Spleen (tissue), 7 donors: Measurements from ENCODE around the gene TNFRSF12A.

ENCODE experiments used
- POLR2AphosphoS5 ChIP-seq, 3 donors: sonication (generic); formaldehyde crosslinking; IDR thresholded peaks; one replicate each; pipeline ENCODE4 v1.5.1; 2017; ENCODE audit warnings: antibody characterized with exemption in 3 of 3
- TF ChIP-seq, protein P1 (sequence below), 11 experiments: fragments of 200-600 bp in 7 of 11; fragments of 450-650 bp in 4 of 11; sonication (generic) in 4 of 11; IDR thresholded peaks in 8 of 11; conservative IDR thresholded peaks in 3 of 11; 1 replicate in 7 of 11; 2 replicates in 4 of 11; pipeline versions ENCODE4 v1.4.0 to v1.8.0; 2016 to 2021; ENCODE audit warnings: antibody characterized with exemption in 11 of 11, inconsistent platforms in 4 of 11, mild to moderate bottlenecking in 1 of 11
- donor health status: DM: no; HTN: no; CAD: no; lungs with moderate emphysema.
- donor health status: DM: no; HTN: no; CAD: no.
- donor health status: DM: no; HTN: no; CAD: no.

DNA sequence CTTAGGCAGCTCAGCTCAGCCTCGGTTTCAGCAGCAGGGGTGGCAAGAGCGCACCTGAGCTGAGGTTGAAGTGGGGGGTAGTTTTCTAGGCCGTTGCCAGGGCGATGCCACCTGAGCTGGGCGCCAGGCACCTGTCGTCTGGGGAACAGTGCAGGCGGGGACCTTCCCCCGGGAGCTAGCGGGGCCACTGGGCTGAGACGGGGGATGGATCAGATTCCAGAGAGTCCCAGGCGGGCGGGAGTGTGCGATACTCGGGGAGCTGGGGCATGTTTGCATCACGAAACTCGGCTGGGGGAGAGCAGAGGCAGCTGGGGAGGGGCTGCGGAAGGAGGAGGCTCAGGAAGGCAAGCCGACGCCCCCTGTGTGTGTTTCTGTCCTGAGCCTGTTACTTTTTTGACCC, 7.9 kb upstream of the TNFRSF12A start:
- TF ChIP-seq, protein P1, sequence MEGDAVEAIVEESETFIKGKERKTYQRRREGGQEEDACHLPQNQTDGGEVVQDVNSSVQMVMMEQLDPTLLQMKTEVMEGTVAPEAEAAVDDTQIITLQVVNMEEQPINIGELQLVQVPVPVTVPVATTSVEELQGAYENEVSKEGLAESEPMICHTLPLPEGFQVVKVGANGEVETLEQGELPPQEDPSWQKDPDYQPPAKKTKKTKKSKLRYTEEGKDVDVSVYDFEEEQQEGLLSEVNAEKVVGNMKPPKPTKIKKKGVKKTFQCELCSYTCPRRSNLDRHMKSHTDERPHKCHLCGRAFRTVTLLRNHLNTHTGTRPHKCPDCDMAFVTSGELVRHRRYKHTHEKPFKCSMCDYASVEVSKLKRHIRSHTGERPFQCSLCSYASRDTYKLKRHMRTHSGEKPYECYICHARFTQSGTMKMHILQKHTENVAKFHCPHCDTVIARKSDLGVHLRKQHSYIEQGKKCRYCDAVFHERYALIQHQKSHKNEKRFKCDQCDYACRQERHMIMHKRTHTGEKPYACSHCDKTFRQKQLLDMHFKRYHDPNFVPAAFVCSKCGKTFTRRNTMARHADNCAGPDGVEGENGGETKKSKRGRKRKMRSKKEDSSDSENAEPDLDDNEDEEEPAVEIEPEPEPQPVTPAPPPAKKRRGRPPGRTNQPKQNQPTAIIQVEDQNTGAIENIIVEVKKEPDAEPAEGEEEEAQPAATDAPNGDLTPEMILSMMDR (IDR thresholded peaks at IDR 0.05 in 8 of 11, conservative IDR thresholded peaks at IDR 0.05 in 3 of 11): no peak
- no peak for TF ChIP-seq POLR2AphosphoS5 (IDR thresholded peaks at IDR 0.05)
